Activated CD8-positive, alpha-beta T cell treated with anti-CD3 and anti-CD28 coated beads for 36 hours (primary cell): ENCODE data around the gene MED14. TPM values are rescaled to one million over a fixed set of nuclear protein-coding genes. Genes with fewer than 3 reads are reported as not detected.
A peak's percentile ranks its signal among the peaks of the same experiment; 100 is the strongest.
"Not testable (repeated sequence)": the region's sequence is repeated elsewhere in the genome, so short reads cannot be mapped to it uniquely, and the experiment has no call there.

ENCODE experiments used
- ATAC-seq: fragments of 200-7000 bp; cut with Tn5 transposase; one replicate; pipeline ENCODE4 v1.10.0; 2021; ENCODE audit warnings: mild to moderate bottlenecking, moderate library complexity
- CTCF ChIA-PET: fragments of 350-600 bp; sonication (Branson Sonifier 250); formaldehyde crosslinking; loops from one replicate; lab custom pipeline; 2021; ENCODE audit warnings: antibody characterized with exemption; lab: Charles Lee
- POLR2A ChIA-PET: fragments of 350-600 bp; sonication (Branson Sonifier 250); formaldehyde crosslinking; loops from one replicate; lab custom pipeline; 2021; ENCODE audit warnings: antibody characterized with exemption; lab: Charles Lee
- DNase-seq: peaks from one replicate; pipeline ENCODE4 v3.0.0-alpha.2; 2020
- H3K27ac Mint-ChIP-seq: one replicate; pipeline ENCODE4 v1.8.0; 2021; ENCODE audit warnings: mild to moderate bottlenecking, mixed read lengths
- H3K27me3 Mint-ChIP-seq: one replicate; pipeline ENCODE4 v1.8.0; 2021; ENCODE audit warnings: mixed read lengths
- H3K36me3 Mint-ChIP-seq: one replicate; pipeline ENCODE4 v1.8.0; 2021; ENCODE audit warnings: low read depth, mixed read lengths
- H3K4me1 Mint-ChIP-seq: one replicate; pipeline ENCODE4 v1.8.0; 2021; ENCODE audit warnings: low read depth, mixed read lengths
- H3K4me3 Mint-ChIP-seq: one replicate; pipeline ENCODE4 v1.8.0; 2021; ENCODE audit warnings: mild to moderate bottlenecking, moderate library complexity, mixed read lengths
- H3K9me3 Mint-ChIP-seq: one replicate; pipeline ENCODE4 v1.8.0; 2021; ENCODE audit warnings: mixed read lengths
- CTCF ChIP-seq: fragments of 200-600 bp; IDR thresholded peaks from one replicate; pipeline ENCODE4 v1.8.0; 2022; ENCODE audit warnings: antibody characterized with exemption, mild to moderate bottlenecking
- intact Hi-C: fragments of 100-400 bp; cut with micrococcal nuclease; formaldehyde crosslinking; loops from one replicate; pipeline ENCODE4 v1.10.0; 2022
- total RNA-seq, 2 experiments: library from RNA; stranded (reverse); gene quantifications; one replicate each; pipeline ENCODE4 v1.2.3, GENCODE V29; 2021

Gene MED14
- total RNA-seq, result 10 to 100 TPM; 37.1 to 39.9 TPM

GRCh38 chrX:40735325-40736169 lies at the start of gene MED14:
Gene MED14, minus strand, starts transcription at chrX:40735542. Its CDS starts 130 bp downstream, at chrX:40735412.
- ATAC-seq (peak; percentile 92), DNase-seq (peak; percentile 95)
- TF ChIP-seq CTCF, result peak; percentile 31
- CTCF ChIA-PET, result interaction anchor here (0.6 to 1.4 kb wide), 3 partner anchors 40 to 82 kb away, joined by 3 to 5 read pairs (median 5); no protein-coding TSS in a partner anchor
- Mint-ChIP-seq H3K27ac (peak within 1 kb of the TSS; percentile 97), H3K36me3 (peaks cover 10% of the 10 kb centered on the region), H3K4me1 (peaks cover 44% of the 10 kb centered on the region), H3K27me3 (no peaks in the 10 kb centered on the region), H3K4me3 (peak within 1 kb of the TSS; percentile 85), H3K9me3 (no peaks in the 10 kb centered on the region)
- POLR2A ChIA-PET, result interaction anchor here (0.7 to 1.0 kb wide), 3 partner anchors 12 to 88 kb away, joined by 3 read pairs; partner anchors contain the start of gene CXorf38
- intact Hi-C loops, result no loop called here

DNA sequence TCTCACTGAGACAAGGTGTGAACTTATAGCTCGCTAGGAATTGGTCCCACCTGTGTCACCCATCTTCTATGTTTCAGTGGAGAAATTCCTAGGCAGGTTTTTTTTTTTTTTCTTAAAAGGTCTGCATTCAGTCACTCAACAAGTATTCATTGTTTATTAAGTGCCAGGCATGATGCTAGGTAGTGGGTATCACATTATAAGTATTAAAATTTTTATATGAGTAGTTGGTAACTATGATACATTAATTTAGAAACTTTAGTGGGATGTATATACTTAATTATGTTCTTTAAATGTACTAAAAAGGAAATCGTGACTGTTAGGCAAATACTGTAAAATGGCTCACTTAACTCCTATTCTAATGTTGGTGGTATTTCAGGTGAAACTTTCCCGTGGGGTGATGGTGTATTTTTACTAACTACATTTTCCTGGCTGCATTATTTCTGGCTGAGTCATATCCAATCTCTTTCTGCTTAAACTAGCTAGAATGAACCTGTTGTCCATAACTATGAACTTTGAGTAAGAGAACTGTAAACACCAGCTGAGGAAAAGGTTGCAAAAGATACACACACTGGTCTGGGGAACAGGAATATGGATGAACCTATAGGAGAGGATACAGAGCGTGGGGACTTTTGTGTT lies 49.3 kb upstream of the MED14 start:
- no peak for DNase-seq
- TF ChIP-seq CTCF, result no peak
- ChIA-PET POLR2A (no interaction called here), CTCF (no interaction called here)
- Mint-ChIP-seq H3K27ac (no peak overlapping the region), H3K36me3 (no peaks in the 10 kb centered on the region), H3K4me1 (peaks cover 10% of the 10 kb centered on the region), H3K27me3 (no peaks in the 10 kb centered on the region), H3K9me3 (no peaks in the 10 kb centered on the region), H3K4me3 (no peak overlapping the region)
- intact Hi-C loops, result no loop called here
- ATAC-seq, result no peak

- H3K27ac Mint-ChIP-seq, DNase-seq, H3K27me3 Mint-ChIP-seq, intact Hi-C loops, H3K4me3 Mint-ChIP-seq, H3K36me3 Mint-ChIP-seq, ATAC-seq, H3K9me3 Mint-ChIP-seq, POLR2A ChIA-PET: not testable (repeated sequence)
- H3K4me1 Mint-ChIP-seq, result peaks cover 10% of the 10 kb centered on the region
- CTCF ChIA-PET, result interaction anchor here (1.9 kb wide), 1 partner anchor 11 kb away, joined by 10 read pairs; no protein-coding TSS in a partner anchor
Observed at GRCh38 chrX:40782644-40783259, 47.4 kb upstream of the MED14 start.

DNA sequence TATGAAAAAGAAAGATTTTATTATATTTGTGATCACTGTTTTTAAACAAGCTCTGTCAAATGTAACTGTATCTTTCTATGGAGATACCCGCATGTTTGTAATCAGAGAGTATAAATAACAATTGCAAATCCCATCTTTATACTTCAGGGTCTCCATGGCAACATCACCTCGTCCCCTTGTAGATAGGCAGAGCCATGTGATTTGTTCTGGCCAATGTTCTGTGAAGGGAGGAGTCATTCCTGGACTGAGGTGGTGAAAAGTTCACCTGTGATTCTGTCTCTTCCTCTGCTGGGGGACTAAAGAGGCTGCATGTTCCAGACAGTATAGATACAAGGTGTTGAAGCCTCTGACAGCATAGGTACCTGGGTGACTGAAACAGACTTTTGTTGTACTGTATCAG lies 45.6 kb upstream of the MED14 start:
- intact Hi-C loops, result no loop called here
- Mint-ChIP-seq H3K4me1 (peaks cover 10% of the 10 kb centered on the region), H3K36me3 (no peaks in the 10 kb centered on the region), H3K27ac (no peak overlapping the region), H3K9me3 (no peaks in the 10 kb centered on the region), H3K27me3 (no peaks in the 10 kb centered on the region), H3K4me3 (no peak overlapping the region)
- ChIA-PET CTCF (interaction anchor here (0.7 to 1.9 kb wide), 2 partner anchors 13 kb away, joined by 3 to 10 read pairs; no protein-coding TSS in a partner anchor), POLR2A (interaction anchor here (0.6 kb wide), 1 partner anchor 9 kb away, joined by 3 read pairs; no protein-coding TSS in a partner anchor)
- no peak for TF ChIP-seq CTCF
- ATAC-seq (no peak), DNase-seq (no peak)

DNA sequence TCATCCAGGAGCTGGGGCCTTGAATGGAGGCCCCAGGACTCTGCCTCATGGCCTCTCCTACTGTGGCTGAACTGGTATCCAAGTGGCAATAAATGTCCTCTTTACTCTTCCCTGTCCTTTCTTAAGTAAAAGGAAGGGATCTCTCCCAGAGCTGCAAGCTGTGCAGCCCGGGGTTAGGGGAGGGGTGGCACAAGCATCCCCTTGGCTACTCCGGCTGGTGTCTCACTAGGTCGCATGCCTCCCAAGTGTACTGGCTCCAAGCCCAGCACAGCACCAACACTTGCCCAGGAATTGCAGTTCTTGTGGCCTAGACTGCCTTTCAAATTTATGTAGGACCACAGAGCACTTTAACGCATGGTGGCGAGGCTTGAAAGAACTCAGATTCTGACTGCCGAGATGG lies 44.7 kb upstream of the MED14 start:
- no peaks in the 10 kb centered on the region for H3K36me3 Mint-ChIP-seq
- no peak for TF ChIP-seq CTCF
- peaks cover 10% of the 10 kb centered on the region for H3K4me1 Mint-ChIP-seq
- no peak for ATAC-seq
- no peak for DNase-seq
- H3K27ac Mint-ChIP-seq, result no peak overlapping the region
- H3K4me3 Mint-ChIP-seq, result no peak overlapping the region
- ChIA-PET POLR2A (no interaction called here), CTCF (interaction anchor here (0.7 kb wide), 1 partner anchor 14 kb away, joined by 3 read pairs; no protein-coding TSS in a partner anchor)
- no peaks in the 10 kb centered on the region for H3K27me3 Mint-ChIP-seq
- no peaks in the 10 kb centered on the region for H3K9me3 Mint-ChIP-seq
- intact Hi-C loops, result no loop called here
